GM21367 (cell line): ENCODE measurements around the gene MPZL3.

Experiments
- ATAC-seq: cut with Tn5 transposase; IDR thresholded peaks from one replicate; pipeline ENCODE4 v1.9.1; 2021; ENCODE audit not compliant: unreplicated experiment

Gene MPZL3

DNA sequence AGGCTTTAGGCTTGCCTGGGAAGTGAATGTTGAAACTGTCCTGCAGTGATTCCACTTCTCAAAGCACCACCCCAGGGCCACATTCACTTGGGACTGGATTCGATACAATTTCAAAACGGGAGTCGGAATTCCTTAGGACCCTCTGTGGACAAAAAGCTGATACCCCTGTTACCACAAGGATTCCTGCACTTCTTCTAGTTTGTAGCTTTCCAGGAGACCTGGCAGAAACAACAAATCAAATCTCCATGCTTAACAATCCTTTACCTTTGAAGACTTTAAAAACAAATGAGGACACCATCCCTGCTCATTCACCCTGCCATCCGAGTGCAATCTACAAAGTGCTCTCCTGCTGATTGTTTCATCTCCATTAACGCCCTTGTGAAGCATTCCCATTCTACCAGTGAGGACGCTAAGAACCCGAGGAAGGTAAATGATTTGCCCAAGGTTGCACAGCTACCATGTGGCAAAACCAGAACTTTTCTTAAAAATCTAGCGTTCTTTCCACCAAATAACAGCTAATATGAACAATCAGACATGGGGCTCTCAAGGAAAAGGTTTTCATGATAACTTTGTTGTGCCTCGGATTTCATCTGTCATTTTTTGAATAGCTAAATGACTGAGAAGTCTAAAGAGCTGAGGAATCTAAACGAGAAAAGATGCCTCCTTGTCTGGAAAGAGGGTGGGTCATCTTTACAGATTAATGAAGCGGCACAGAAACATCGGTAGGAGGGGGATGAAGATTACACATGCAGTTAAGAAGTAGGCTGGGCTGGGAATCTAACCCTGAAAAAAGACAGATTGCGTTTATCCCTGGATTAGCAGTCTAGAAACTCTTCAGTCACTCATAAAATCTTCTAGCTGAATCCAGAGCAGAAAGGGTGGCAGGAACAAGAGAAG is 12.7 kb upstream of the MPZL3 start:
- ATAC-seq: no peak

DNA sequence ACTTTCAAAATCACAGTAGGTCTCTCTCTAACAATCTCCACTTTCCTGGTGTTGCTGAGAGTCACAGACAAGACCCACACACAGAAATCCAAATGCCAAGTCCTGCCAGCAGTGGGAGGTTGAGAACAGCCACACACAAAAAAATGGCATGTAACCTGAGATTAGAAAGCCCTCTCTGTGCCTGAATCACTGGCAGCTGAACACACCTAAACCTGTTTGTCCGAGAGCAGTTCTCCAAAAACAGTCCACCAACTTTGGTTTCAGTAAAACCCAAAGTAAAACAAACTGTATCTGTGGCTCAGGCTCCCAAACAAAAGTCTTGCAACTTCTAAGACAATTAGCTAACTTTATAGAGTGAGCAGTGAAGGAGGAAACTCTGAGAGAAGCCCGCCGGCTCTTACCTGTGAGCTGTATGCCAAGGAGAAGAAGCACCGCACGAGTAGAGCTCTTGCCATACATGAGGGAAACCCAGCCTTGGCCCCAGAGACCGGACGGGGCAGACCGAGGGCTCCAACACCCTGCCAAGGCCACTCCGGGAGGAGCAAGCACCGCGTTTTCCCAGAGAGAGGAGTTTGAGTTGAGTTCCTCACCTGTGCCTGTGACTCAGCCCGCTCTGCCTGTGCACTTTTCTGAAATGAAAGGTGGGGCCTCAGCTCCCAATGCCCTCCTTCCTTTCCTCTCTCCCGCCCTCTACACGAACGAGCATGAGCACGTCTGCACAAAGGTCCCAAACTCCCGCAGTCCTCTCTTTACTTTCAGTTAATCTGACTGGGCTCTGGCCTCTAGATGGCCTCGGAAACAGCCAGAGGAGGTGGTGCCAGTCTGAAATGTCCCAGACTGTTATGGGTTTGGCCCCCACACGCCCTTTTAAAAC is 11.8 kb upstream of the MPZL3 start, which contains the start of gene MPZL2:
TSS of gene MPZL2 (minus strand) at position 603 of the 874 bp plus-strand sequence. CDS start at position 459, 144 bp downstream.
- ATAC-seq: no peak

DNA sequence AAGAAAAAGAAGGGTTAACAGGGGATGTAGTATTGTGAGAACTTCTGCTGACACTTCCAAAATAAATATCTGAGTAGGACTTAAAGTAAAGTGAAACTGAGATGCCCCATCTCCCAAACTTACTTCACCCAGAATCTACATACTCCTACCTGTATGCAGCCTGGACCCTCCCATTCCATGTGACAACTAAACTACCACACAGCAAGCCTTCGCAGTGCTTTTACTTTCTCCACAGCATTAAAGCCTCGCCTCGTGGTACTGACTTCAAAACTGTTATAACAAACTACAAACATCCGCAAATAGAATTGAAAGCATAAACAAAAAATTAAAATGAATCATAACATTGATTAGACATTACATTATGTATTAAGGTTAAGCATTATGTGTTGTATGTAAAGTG is 10.9 kb upstream of the MPZL3 start:
- ATAC-seq: no peak

DNA sequence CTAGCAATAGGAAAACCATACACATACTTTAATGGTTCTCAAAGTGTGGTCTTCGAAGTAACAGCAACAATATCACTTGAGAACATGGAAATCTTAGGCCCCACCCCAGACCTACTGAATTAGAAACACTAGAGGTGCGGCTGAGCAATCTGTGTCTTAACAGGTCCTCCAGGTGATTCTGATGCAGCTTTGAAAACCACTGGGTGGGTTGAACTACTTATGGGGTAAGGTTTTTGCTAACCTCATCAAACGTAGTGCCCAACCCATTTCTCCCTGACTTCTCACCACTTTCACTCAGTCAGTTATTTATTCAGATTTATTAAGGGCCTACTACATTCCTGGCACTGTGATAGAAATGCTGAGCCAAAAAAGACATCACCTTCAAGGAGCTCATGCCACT is 8.2 kb upstream of the MPZL3 start:
- no peak for ATAC-seq

DNA sequence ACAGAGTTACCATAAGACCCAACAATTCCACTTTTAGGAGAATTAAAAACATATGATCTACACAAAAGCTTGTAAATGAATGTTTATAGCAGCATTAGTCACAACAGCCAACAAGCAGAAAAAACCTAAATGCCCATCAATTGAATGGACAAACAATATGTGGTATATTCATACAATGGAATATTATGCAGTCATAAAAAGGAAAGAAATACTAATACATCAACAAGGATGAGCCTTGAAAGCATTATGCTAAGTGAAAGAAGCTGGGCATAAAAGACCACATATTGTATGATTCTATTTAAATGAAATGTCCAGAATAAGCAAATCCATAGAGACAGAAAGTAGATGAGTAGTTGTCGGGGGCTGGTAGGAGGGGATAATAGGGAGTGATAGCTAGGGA is 7.0 kb upstream of the MPZL3 start:
- no peak for ATAC-seq

DNA sequence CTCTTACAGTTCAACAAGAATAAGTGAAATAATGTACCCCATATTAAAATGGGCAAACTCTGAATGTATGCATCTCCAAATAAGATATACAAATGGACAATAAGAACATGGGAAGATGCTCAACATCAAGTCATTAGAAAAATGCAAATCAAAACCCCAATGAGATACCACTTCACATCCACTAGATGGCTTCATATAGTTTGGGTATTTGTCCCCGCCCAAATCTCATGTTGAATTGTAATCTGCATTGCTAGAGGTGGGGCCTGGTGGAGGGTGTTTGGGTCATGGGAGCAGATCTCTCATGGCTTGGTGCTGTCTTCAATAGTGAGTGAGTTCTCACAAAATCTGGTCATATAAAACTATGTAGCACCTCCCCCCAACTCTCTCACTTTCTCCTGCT is 6.2 kb upstream of the MPZL3 start:
- ATAC-seq: no peak

DNA sequence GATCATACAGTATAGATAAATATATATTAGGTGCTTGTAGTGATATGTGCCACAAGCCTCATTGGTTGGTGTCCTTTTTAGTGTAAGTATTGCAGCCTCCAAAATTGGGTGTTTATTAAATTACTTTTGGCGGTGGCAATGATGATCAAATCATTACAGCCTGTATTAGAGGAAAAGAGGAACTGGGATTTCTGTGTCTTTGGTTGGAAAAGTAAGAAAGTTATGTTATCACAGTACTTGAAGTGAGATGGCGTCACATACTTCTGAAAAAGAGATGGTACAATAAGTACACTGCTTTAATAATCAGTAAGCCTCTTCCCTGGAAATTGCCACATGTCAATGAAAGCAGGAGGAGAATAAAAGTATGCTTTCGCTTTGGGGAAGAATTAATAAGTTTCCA is 523 bp upstream of the MPZL3 start:
- no peak for ATAC-seq

DNA sequence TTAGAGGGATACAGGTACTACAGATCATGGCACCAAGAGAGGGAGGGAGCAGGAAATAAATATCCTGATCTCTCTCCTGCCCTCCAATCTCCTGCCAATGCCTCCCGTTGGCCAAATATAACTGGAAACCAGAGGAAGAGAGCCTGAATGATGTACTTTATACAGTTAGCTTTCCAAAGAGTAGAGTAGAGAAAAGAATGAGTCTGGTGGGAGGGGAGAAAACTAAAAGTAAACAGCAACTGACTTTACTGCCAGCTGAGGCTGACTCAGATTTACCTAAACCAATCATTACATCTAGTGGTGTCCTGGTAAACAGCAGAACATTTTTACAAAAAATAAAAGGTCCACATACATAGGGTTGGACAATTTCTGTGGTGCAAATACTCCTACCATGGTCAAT is 5.1 kb downstream of the MPZL3 start:
- ATAC-seq: no peak

DNA sequence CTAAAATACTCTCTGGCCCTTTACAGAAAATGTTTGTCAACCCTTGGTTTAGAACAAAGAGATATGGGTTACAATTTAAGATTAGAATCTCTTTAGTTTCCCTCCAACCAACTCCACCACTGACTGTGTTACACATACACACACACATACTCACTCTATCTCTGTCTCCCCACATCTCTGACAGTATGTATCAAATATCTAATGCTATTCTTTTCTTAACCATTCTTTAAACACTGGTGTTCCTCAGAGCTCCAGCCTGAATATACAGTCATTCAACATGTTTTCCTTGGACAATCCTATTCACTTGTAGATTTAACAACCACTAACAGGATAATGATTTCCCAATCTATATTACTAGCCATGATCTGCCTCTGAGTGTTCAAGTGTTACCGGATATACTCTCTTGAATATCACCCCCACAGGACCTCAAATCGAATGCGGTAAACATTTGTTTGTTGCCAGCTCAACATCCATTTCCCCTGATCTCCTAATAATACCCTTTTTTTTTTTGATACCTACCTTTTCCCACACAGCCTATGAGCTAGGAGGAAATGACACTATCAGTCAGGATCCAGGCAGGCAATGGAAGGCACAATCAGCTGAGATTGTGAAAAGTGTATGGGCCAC is 6.1 kb downstream of the MPZL3 start:
- ATAC-seq: no peak

DNA sequence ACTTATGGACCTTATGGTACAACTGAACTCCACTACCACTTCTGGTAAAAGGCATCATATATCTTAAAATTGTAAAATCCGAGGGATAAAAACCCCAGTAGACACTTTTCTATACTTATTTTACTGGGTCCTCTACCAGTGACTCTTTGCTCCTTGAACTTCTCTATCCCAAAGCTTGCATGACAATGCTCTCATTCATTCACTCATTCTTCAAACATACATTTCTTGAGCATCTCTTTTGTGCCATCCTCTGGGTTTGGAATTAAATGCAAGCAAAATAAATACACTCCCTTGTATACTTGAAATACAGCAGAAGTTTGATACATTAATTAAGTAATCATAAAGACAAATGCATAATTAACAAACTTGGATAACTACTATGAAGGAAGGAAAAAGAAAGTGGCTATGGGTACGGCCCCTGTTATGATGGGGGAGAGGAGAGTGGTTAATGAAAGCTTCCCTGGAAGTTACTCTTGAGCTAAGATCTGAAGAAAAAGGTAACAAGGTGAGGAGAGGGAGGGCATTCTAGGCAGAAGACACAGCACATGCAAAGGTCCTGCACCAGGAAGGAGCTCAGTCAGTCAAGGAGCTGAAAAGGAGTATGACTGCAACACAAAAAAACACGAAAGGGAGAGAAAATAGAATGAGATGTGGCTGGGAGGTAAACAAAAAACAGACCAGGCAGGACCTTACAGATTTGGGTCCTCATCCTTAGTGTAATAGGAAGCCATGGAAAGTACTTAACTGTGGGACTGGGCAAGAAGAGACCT is 8.0 kb downstream of the MPZL3 start:
- ATAC-seq: no peak

DNA sequence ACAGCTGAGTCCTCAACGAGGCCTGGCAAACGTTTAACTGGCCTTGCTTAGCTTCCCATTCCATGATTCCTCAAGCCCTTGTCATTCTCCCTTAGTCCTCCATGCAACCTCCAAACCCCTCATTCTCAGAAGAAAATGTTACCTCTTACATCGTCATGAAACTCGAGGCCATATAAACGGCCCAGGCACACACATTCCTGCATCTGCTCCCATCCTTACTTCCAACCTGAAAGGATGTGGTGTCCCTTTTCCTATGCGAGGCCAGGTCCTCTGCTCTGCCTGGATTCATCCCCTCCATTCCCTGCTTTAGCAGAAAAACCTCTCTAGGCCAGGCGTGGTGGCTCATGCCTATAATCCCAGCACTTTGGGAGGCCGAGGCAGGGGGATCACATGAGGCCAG is 9.0 kb downstream of the MPZL3 start:
- no peak for ATAC-seq

DNA sequence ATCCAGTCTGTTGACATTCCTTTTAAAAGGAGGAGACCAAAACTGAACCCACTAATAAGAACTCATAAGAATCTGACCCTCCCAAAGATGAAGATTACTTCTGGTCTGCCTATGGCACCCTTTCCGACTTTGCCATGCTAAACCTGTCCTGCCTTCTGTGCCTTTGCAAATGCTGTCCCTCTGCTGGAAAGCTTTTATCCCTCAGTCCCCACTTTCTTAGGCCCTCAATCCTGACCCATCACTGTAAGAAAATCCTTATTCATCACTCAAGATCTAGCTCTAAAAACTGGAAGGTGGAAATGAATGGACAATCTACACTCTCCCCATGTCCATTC is 10.4 kb downstream of the MPZL3 start:
- peak; percentile 13 for ATAC-seq

DNA sequence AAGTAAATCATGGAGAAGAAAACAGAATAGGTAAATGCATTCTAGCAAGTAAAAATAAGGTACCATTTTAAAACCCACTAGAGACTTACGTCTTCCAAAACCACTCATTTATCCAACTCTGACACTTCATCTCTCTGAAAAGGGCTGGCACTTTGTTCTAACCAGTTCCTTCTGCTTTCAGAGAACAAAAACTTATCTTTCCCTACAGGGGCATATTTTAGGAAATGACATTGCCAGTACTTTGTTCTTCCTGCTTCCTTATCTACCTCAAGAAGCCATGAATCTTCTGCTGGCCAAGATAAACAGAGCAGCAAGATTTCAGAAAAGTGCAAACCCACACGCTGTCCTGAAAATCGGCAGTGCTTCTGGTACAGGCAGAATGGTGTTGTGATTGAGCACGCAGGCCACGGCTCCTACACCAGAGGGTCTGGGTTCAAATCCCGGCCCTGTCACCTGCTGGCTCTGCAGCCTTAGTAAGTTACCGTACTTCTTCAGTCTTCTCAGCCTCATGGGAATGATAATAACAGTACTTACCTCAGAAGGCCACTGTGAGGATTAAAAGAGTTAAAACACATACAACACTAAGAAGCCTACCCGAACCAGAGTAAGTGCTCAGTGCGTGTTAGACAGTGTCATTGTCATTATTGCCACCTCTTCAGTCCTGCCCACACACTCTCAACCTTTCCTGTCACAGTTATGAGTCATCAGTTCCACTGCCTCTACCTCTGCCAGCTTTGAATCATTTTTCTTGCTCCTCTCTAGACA is 11.0 kb downstream of the MPZL3 start:
- ATAC-seq: peak; percentile 69

DNA sequence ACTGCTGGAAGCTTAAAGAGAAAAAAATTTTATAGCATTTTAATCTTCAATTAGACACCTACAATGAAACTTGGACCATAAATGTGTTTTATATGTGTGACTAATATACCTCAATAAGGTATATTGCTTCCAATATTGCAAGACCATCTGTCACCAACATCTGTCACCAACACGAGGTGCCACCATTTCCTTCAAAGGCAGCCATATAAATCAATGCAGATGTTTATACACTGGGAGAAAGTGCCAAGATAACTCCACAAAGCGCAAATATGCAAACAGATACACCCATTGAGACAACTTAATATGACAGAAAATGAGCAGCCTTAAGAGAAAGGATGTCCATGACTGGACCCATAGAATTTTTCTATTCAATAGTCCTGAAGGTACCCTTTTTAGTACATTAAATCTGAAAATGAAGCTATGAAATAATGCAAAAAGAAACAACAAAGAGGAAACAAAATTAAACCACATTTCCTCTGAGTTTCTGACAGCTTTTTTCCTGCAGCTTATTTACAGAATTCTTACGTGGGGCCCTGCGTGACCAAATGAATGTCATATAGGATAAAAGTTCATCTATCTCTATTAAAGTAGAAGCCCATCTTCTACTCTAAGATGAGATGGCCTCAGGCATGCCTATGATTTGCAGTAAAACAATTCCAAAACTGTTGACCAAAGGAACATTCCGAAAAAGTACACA is 12.5 kb downstream of the MPZL3 start:
- ATAC-seq: no peak

DNA sequence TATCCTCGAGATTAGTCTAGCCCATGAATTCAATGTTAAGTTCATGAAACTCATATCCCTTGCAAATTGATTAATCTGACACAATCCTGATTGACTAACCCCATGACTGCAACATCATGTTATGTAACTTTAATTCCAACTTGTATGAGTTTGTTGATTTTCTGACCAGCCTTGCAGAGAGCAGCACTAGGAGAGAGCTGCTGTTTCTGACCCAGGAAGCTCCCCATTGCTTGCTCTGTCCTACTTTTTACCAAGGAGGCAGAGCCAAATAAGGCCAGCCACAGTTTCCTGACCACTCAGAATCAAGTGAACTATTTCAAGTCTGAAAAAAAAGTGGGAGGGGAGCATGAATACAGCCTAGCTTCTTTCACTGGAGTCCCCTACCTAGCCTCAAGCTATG is 13.2 kb downstream of the MPZL3 start:
- no peak for ATAC-seq

DNA sequence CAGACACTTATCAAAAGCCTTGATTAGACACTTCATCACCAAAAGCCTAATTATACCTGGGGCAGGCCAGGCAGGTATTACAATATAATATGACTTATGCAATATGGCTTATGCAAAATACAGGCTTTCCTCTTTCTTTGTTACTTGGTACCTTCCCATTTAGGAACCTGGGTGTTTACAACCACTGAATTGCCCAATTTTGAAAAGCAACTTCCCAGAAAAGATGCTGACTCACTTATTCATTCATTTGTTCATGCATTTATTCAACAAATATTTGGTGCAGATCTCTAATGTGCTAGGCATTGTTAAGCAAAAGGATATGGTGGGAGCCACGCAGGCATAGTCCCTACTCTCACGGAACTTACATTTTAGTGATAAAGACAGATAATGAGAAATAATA is 13.7 kb downstream of the MPZL3 start:
- no peak for ATAC-seq

DNA sequence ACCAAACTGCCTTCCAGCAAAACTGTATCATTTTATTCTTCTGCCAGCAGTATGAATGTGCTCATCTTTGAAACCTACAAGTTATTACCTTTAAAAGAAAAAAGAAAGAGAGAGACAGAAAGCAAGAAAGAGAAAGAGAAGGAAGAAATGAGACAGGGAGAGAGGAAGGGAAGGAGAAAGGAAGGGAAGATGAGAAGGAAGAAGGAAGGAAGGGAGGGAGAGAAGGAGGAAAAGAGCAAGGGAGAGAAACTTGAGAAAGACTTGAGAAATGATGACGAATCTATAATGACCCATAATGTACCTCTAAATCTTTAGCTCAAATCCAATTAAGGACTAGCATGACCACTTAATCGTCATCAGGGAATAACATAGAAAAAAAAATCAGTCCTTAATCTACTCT is 16.0 kb downstream of the MPZL3 start:
- ATAC-seq: no peak

DNA sequence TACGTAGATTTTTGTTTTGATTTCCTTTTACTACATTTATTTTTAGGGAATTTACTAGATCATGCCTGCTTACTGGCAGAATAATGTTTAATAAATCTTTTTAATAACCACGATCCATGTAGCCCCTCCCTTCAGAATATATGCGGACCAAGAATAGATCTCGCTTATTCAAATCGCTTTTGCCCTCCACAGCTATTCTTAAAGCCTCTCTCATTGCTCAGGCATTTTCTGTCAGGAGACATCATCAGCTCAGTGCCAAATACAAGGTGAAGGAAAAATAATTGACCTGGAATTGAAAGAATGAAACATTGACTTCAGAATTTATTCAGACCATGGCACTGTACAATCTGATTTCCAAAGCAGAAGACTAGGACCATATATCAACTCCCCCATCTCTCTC is 17.3 kb downstream of the MPZL3 start:
- ATAC-seq: no peak

DNA sequence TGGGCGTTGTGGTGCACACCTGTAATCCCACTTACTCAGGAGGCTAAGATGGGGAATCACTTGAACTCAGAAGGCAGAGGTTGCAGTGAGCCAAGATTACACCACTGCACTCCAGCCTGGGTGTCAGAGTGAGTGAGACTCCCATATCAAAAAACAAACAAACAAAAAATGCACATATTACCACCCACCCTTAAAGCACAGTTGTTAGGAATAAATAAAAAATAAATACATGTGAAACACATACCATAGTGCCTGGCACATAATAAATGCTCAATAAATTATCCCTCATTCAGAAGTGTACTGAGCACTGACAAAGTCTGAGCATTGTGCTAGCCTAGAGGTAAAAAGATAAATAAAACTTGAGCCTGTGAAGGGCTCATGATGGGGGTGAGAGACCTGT is 18.3 kb downstream of the MPZL3 start:
- ATAC-seq: no peak

DNA sequence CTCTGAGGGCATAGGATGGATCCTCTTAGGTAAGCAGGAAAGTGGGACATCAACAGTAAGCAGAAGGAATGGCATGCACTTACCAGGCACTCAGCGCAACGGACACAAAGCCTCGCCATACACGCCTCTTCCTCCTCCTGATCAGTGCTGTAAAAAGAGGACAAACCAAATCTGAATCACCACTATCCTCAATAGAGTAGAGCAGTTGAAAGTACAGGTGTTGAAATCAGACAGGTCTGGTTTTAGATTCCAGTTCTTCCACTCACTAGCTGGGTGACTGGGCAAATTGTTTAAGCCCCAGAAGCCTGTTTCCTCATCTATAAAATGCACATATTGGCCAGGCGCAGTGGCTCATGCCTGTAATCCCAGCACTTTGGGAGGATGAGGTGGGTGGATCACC is 18.8 kb downstream of the MPZL3 start:
- ATAC-seq: no peak
